H1 (cell line): ENCODE measurements around the gene RBM19. TPM values are rescaled to one million over a fixed set of nuclear protein-coding genes. Genes with fewer than 3 reads are reported as not detected.

Experiments used
- CTCF ChIA-PET: fragments of 300-600 bp; sonication (Branson Sonifier 250); formaldehyde crosslinking; loops from one replicate; lab custom pipeline; 2021; ENCODE audit not compliant: partially characterized antibody; lab: Charles Lee
- POLR2A ChIA-PET: fragments of 300-600 bp; sonication (Branson Sonifier 250); formaldehyde crosslinking; loops from one replicate; lab custom pipeline; 2021; ENCODE audit warnings: inconsistent platforms; ENCODE audit not compliant: partially characterized antibody; lab: Charles Lee
- DNase-seq, 2 experiments: peaks; one replicate each; pipeline versions ENCODE4 v3.0.0 to v3.0.0-alpha.2; 2010 to 2022; ENCODE audit warnings: low spot score in 2 of 2, low read depth in 1 of 2, mixed read lengths in 1 of 2
- FAIRE-seq: peaks from 2 replicates; lab custom pipeline; 2011; peaks lifted over from hg19 to GRCh38; lab: Jason Lieb, UNC
- H2AFZ ChIP-seq: 2 replicates; pipeline ENCODE4 v1.8.1; 2012; ENCODE audit warnings: low read length, inconsistent platforms
- H2AK5ac ChIP-seq: 2 replicates; pipeline ENCODE4 v1.6.1; 2013; ENCODE audit warnings: low read depth, low read length
- H2BK120ac ChIP-seq: replicated peaks from 2 replicates; pipeline ENCODE3; 2013; ENCODE audit warnings: low read depth, low read length, inconsistent platforms
- H2BK12ac ChIP-seq: 2 replicates; pipeline ENCODE4 v1.6.1; 2013; ENCODE audit warnings: low read depth, low read length
- H2BK15ac ChIP-seq: 2 replicates; pipeline ENCODE4 v1.6.1; 2013; ENCODE audit warnings: low read length
- H2BK20ac ChIP-seq: 2 replicates; pipeline ENCODE4 v1.6.1; 2013; ENCODE audit warnings: low read length
- H2BK5ac ChIP-seq: 2 replicates; pipeline ENCODE4 v1.6.1; 2013; ENCODE audit warnings: low read depth, low read length
- H3K14ac ChIP-seq: 2 replicates; pipeline ENCODE4 v1.6.1; 2013; ENCODE audit warnings: inconsistent platforms; ENCODE audit not compliant: insufficient read length
- H3K18ac ChIP-seq: 2 replicates; pipeline ENCODE4 v1.6.1; 2013; ENCODE audit warnings: low read length; ENCODE audit errors: extremely low read depth
- H3K23ac ChIP-seq: 2 replicates; pipeline ENCODE4 v1.6.1; 2013; ENCODE audit warnings: inconsistent platforms; ENCODE audit not compliant: insufficient read length
- H3K23me2 ChIP-seq: 2 replicates; pipeline ENCODE4 v1.6.1; 2013; ENCODE audit warnings: low read depth, low read length
- H3K27ac ChIP-seq: 2 replicates; pipeline ENCODE4 v1.6.1; 2011; ENCODE audit warnings: low read depth, low read length, inconsistent platforms
- H3K27me3 ChIP-seq, 4 experiments: replicated peaks in 1 of 4; 1 replicate in 1 of 4; 2 replicates in 3 of 4; pipeline versions ENCODE4 v1.6.1 to v1.8.1; 2011 to 2013; ENCODE audit warnings: low read length in 3 of 4, mild to moderate bottlenecking in 3 of 4, inconsistent platforms in 2 of 4, mixed read lengths in 2 of 4, moderate library complexity in 1 of 4; ENCODE audit not compliant: control insufficient read depth in 3 of 4, insufficient read depth in 3 of 4; ENCODE audit errors: extremely low read depth in 1 of 4
- H3K36me3 ChIP-seq, 4 experiments: 2 replicates each; pipeline versions ENCODE4 v1.6.1 to v1.8.1; 2011 to 2013; ENCODE audit warnings: mild to moderate bottlenecking in 4 of 4, low read length in 3 of 4, moderate library complexity in 2 of 4, control low read depth in 1 of 4, inconsistent platforms in 1 of 4; ENCODE audit not compliant: insufficient read depth in 4 of 4, control insufficient read depth in 2 of 4
- H3K4ac ChIP-seq: replicated peaks from 2 replicates; pipeline ENCODE3; 2013; ENCODE audit warnings: low read length, low read depth, mixed read lengths, inconsistent platforms; ENCODE audit not compliant: insufficient read length
- H3K4me1 ChIP-seq, 4 experiments: replicated peaks in 1 of 4; 1 replicate in 1 of 4; 2 replicates in 3 of 4; pipeline versions ENCODE4 v1.6.1 to v1.8.1; 2011 to 2013; ENCODE audit warnings: low read length in 3 of 4, inconsistent platforms in 2 of 4, mixed read lengths in 1 of 4; ENCODE audit not compliant: insufficient read depth in 4 of 4, control insufficient read depth in 3 of 4
- H3K4me2 ChIP-seq, 2 experiments: 2 replicates each; pipeline versions ENCODE4 v1.6.1 to v1.8.1; 2011 to 2013; ENCODE audit warnings: low read depth in 2 of 2, low read length in 2 of 2, control low read depth in 1 of 2, inconsistent platforms in 1 of 2, mild to moderate bottlenecking in 1 of 2; ENCODE audit not compliant: insufficient read depth in 1 of 2
- H3K4me3 ChIP-seq, 4 experiments: fragments of 200-600, 300-600 bp in 1 of 4; sonication (generic), shearing (Covaris generic), sonication (Bioruptor Twin) in 1 of 4; 2 replicates each; pipeline versions ENCODE4 v1.5.1 to v1.8.1; 2011 to 2016; ENCODE audit warnings: low read length in 4 of 4, low read depth in 3 of 4, control low read depth in 2 of 4, inconsistent platforms in 2 of 4, mild to moderate bottlenecking in 2 of 4, mixed read lengths in 1 of 4, moderate library complexity in 1 of 4; ENCODE audit not compliant: insufficient read depth in 2 of 4; ENCODE audit errors: extremely low read depth in 1 of 4
- H3K56ac ChIP-seq: replicated peaks from 2 replicates; pipeline ENCODE3; 2013; ENCODE audit warnings: low read depth, mild to moderate bottlenecking, mixed read lengths, low read length, inconsistent platforms; ENCODE audit not compliant: insufficient read length
- H3K79me1 ChIP-seq: 2 replicates; pipeline ENCODE4 v1.6.1; 2013; ENCODE audit warnings: low read depth, low read length, control low read depth
- H3K79me2 ChIP-seq, 2 experiments: 2 replicates each; pipeline versions ENCODE4 v1.6.1 to v1.8.1; 2012 to 2013; ENCODE audit warnings: low read length in 2 of 2, mild to moderate bottlenecking in 2 of 2, inconsistent platforms in 1 of 2; ENCODE audit not compliant: insufficient read depth in 2 of 2, control insufficient read depth in 1 of 2
- H3K9ac ChIP-seq, 4 experiments: replicated peaks in 1 of 4; 1 replicate in 1 of 4; 2 replicates in 3 of 4; pipeline versions ENCODE4 v1.6.1 to v1.8.1; 2011 to 2013; ENCODE audit warnings: low read depth in 3 of 4, low read length in 3 of 4, control low read depth in 2 of 4, mild to moderate bottlenecking in 2 of 4, moderate library complexity in 2 of 4, inconsistent platforms in 1 of 4; ENCODE audit errors: extremely low read depth in 1 of 4
- H3K9me3 ChIP-seq, 2 experiments: 2 replicates each; pipeline versions ENCODE4 v1.6.1 to v1.8.1; 2012 to 2013; ENCODE audit warnings: mild to moderate bottlenecking in 2 of 2, moderate library complexity in 2 of 2, control low read depth in 1 of 2, inconsistent platforms in 1 of 2, low read depth in 1 of 2, low read length in 1 of 2, mixed read lengths in 1 of 2; ENCODE audit not compliant: insufficient read depth in 2 of 2
- H4K20me1 ChIP-seq, 2 experiments: replicated peaks in 1 of 2; 2 replicates each; pipeline versions ENCODE3 to v1.8.1; 2011 to 2013; ENCODE audit warnings: inconsistent platforms in 2 of 2, low read length in 2 of 2, mild to moderate bottlenecking in 1 of 2; ENCODE audit not compliant: insufficient read depth in 2 of 2, control insufficient read depth in 1 of 2
- H4K5ac ChIP-seq: 2 replicates; pipeline ENCODE4 v1.6.1; 2013; ENCODE audit warnings: low read length, low read depth, mixed read lengths, inconsistent platforms; ENCODE audit not compliant: insufficient read length
- H4K8ac ChIP-seq: 2 replicates; pipeline ENCODE4 v1.8.0; 2013; ENCODE audit warnings: mild to moderate bottlenecking, moderate library complexity, low read length, inconsistent platforms; ENCODE audit not compliant: insufficient read depth; ENCODE audit errors: extremely low read depth
- H4K91ac ChIP-seq: replicated peaks from 2 replicates; pipeline ENCODE3; 2013; ENCODE audit warnings: low read length, mixed read lengths, inconsistent platforms; ENCODE audit not compliant: insufficient read length
- ASH2L ChIP-seq: fragments of 200-600, 300-600 bp; sonication (generic); IDR thresholded peaks from one replicate; pipeline ENCODE4 v1.7.1; 2017; ENCODE audit warnings: low read length
- BACH1 ChIP-seq: IDR thresholded peaks from 2 replicates; pipeline ENCODE4 v1.6.1; 2012; ENCODE audit warnings: low read length, improper control_type of control experiment
- MAFK ChIP-seq: IDR thresholded peaks from 2 replicates; pipeline ENCODE4 v1.6.1; 2012; ENCODE audit warnings: low read depth, mild to moderate bottlenecking, improper control_type of control experiment, low read length
- WGBS, 2 experiments: shearing (Covaris generic) in 1 of 2; methylation state at CpG; one replicate each; pipeline versions ENCODE4 v1.1.6 to v1.1.7; 2013 to 2015; ENCODE audit warnings: low lambda C conversion rate in 2 of 2, mixed read lengths in 2 of 2, inconsistent platforms in 1 of 2, low coverage in 1 of 2, missing lambda C conversion rate in 1 of 2; ENCODE audit not compliant: insufficient replicate concordance in 2 of 2, insufficient coverage in 1 of 2, insufficient read length in 1 of 2; ENCODE audit errors: extremely low coverage in 1 of 2, missing lambda C conversion rate in 1 of 2; 5-methylcytosine and 5-hydroxymethylcytosine counted together
- polyA plus RNA-seq, 7 experiments: library from polyadenylated mRNA; depleted of rRNA in 3 of 7; stranded (reverse) in 5 of 7; unstranded in 2 of 7; fragments of >200 nt in 5 of 7; fragments of 200-250 nt in 2 of 7; gene quantifications; 1 replicate in 5 of 7; 2 replicates in 1 of 7; 4 replicates in 1 of 7; pipeline versions ENCODE4 v1.2.1 to v1.2.3, GENCODE V29; 2011 to 2013; ENCODE audit warnings: missing spikeins in 2 of 7, mixed read lengths in 2 of 7
- total RNA-seq: library from RNA; stranded (reverse); fragmentation: NEBNext Ultra II Directional; extraction: Animal tissue kit (Norgen Biotek cat#: 25700); gene quantifications from 2 replicates; pipeline ENCODE4 v1.2.1, GENCODE V29; 2021

RBM19 gene
- total and polyA plus RNA-seq, 2 of the 8 experiments (the other 6 are each of a cell fraction or from before 2014, with no cell fraction given): 23.4 to 61.9 TPM

DNA sequence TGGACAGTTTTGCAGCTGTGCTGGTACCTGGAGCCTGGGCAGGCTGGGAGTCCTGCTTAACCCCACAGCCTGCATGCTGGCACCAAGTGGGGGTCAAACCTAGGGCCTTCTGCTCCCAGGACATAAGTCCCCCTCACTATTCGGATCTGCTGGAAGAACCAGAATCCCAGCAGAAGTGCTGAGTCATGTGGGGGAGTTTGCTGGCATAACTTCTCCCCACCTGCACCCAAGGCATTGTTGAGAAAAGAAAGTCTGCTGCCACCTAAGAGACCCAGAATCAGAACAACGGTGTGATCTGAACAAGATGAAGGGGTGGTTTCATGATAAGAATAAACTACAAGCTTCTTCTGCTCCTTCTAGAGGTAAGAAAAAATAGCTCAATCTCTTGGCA is 102.7 kb downstream of the RBM19 start:
- WGBS, 2 experiments: 80% methylated on average over 2 of the region's 2 CpGs; no CpG with 5 or more reads in 1 of the 2 experiments
- H3K4me2 ChIP-seq: peak overlapping the region; percentile 35 to 65; a peak in 3 of 4 replicates

More for the DNA sequence above, 102.7 kb downstream of the RBM19 start:
- Histone ChIP-seq H3K36me3 (no peaks in the 10 kb centered on the region), H4K8ac (peak overlapping the region; percentile 11; the same call in 1 of the 2 replicates), H2BK12ac (peak overlapping the region; percentile 88), H3K27me3 (no peaks in the 10 kb centered on the region), H3K56ac (no peak overlapping the region), H3K4ac (no peak overlapping the region), H3K18ac (peak overlapping the region; percentile 80), H2AK5ac (peak overlapping the region; percentile 75), H4K91ac (peak overlapping the region; percentile 57), H3K9ac (no peak overlapping the region), H3K23me2 (no peaks in the 10 kb centered on the region), H3K4me3 (no peak overlapping the region), H3K27ac (peak overlapping the region; percentile 62), H2BK120ac (peak overlapping the region; percentile 31), H2BK20ac (peak overlapping the region; percentile 87), H3K14ac (no peak overlapping the region), H3K9me3 (no peaks in the 10 kb centered on the region), H2BK15ac (no peak overlapping the region), H4K5ac (peak overlapping the region; percentile 70), H3K79me1 (no peaks in the 10 kb centered on the region), H3K4me1 (peaks cover 23 to 47% (median 34%) of the 10 kb centered on the region in 4 experiments), H2BK5ac (peak overlapping the region; percentile 92), H4K20me1 (no peaks in the 10 kb centered on the region), H3K79me2 (no peaks in the 10 kb centered on the region), H3K23ac (no peak overlapping the region), H2AFZ (no peak overlapping the region)
- FAIRE-seq: no peak
- TF ChIP-seq BACH1: peak; percentile 85
- peak; percentile 45; the same call in 1 of the 2 replicates for TF ChIP-seq MAFK
- TF ChIP-seq ASH2L: no peak
- ChIA-PET POLR2A (interaction anchor here (1.0 to 1.7 kb wide), 5 partner anchors 16 to 78 kb away, joined by 3 to 4 read pairs (median 3); no protein-coding TSS in a partner anchor), CTCF (interaction anchor here (0.5 to 4.0 kb wide), 11 partner anchors 8 to 552 kb away, joined by 3 to 21 read pairs (median 3); no protein-coding TSS in a partner anchor)
- no peak for DNase-seq
